ENCODE measurements around the gene SSBP3.

GRCh38 chr1:54177726-54178125 is 228.5 kb downstream of the SSBP3 start:
- no peak for TF ChIP-seq CTCF (conservative IDR thresholded peaks at IDR 0.05)
- no peak for TF ChIP-seq EZH2 (IDR thresholded peaks at IDR 0.05; ENCODE audit: low read depth)
